Measurements from ENCODE around the gene FOCAD.

- TF ChIP-seq CTCF (IDR thresholded peaks at IDR 0.05; ENCODE audit: low read depth, low read length, poor library complexity, severe bottlenecking) (no peak), EZH2phosphoT487 (IDR thresholded peaks at IDR 0.05; ENCODE audit: borderline replicate concordance, low read length) (no peak)
These were observed 18.5 kb downstream of the FOCAD start for GRCh38 chr9:20702570-20702969.

All from DOHH2 (cell line).